Trophoblast cell (in vitro differentiated cells and primary cell): ENCODE measurements around the gene POLR2C.

Experiments used
- DNase-seq, 2 donors: peaks; one replicate each; pipeline ENCODE4 v3.0.0-alpha.2; 2016
- H2AFZ ChIP-seq: 2 replicates; pipeline ENCODE4 v1.6.1; 2013; ENCODE audit warnings: low read length, moderate library complexity, mild to moderate bottlenecking; ENCODE audit not compliant: insufficient read depth, poor library complexity
- H2AK5ac ChIP-seq: 2 replicates; pipeline ENCODE4 v1.6.1; 2013; ENCODE audit warnings: mild to moderate bottlenecking, low read length
- H2BK120ac ChIP-seq: 2 replicates; pipeline ENCODE4 v1.6.1; 2013; ENCODE audit warnings: low read length, mild to moderate bottlenecking, moderate library complexity; ENCODE audit not compliant: insufficient read depth, poor library complexity
- H2BK12ac ChIP-seq: 2 replicates; pipeline ENCODE4 v1.6.1; 2013; ENCODE audit warnings: mild to moderate bottlenecking, low read length, moderate library complexity
- H2BK5ac ChIP-seq: 2 replicates; pipeline ENCODE4 v1.6.1; 2013; ENCODE audit warnings: low read length, low read depth, moderate library complexity, mild to moderate bottlenecking; ENCODE audit not compliant: poor library complexity
- H3K14ac ChIP-seq: 2 replicates; pipeline ENCODE4 v1.6.1; 2013; ENCODE audit warnings: mild to moderate bottlenecking, low read length
- H3K18ac ChIP-seq: 2 replicates; pipeline ENCODE4 v1.6.1; 2013; ENCODE audit warnings: mild to moderate bottlenecking, low read length
- H3K23ac ChIP-seq: 2 replicates; pipeline ENCODE4 v1.6.1; 2013; ENCODE audit warnings: low read length
- H3K27ac ChIP-seq: 2 replicates; pipeline ENCODE4 v1.5.1; 2013; ENCODE audit warnings: low read depth, mild to moderate bottlenecking, inconsistent platforms, low read length, moderate library complexity
- H3K27me3 ChIP-seq: 2 replicates; pipeline ENCODE4 v1.6.1; 2013; ENCODE audit warnings: inconsistent platforms, mild to moderate bottlenecking, low read length, moderate library complexity; ENCODE audit not compliant: insufficient read depth
- H3K36me3 ChIP-seq, 2 experiments: 1 replicate in 1 of 2; 2 replicates in 1 of 2; pipeline ENCODE4 v1.6.1; 2013; ENCODE audit warnings: low read length in 2 of 2, mild to moderate bottlenecking in 2 of 2, moderate library complexity in 1 of 2; ENCODE audit not compliant: insufficient read depth in 2 of 2, control insufficient read depth in 1 of 2
- H3K4ac ChIP-seq: 2 replicates; pipeline ENCODE4 v1.6.1; 2013; ENCODE audit warnings: low read depth, mild to moderate bottlenecking, low read length, moderate library complexity
- H3K4me1 ChIP-seq, 2 experiments: 1 replicate in 1 of 2; 2 replicates in 1 of 2; pipeline ENCODE4 v1.6.1; 2013; ENCODE audit warnings: low read length in 2 of 2, mild to moderate bottlenecking in 2 of 2, moderate library complexity in 1 of 2; ENCODE audit not compliant: insufficient read depth in 2 of 2, control insufficient read depth in 1 of 2
- H3K4me2 ChIP-seq: 2 replicates; pipeline ENCODE4 v1.6.1; 2013; ENCODE audit warnings: inconsistent platforms, mild to moderate bottlenecking, low read length, moderate library complexity
- H3K4me3 ChIP-seq: 2 replicates; pipeline ENCODE4 v1.5.1; 2013; ENCODE audit warnings: mild to moderate bottlenecking, low read depth, low read length, inconsistent platforms
- H3K79me1 ChIP-seq: one replicate; pipeline ENCODE4 v1.6.1; 2013; ENCODE audit warnings: low read length
- H3K79me2 ChIP-seq: 2 replicates; pipeline ENCODE4 v1.6.1; 2013; ENCODE audit warnings: low read length, mild to moderate bottlenecking; ENCODE audit not compliant: control insufficient read depth, insufficient read depth, poor library complexity
- H3K9ac ChIP-seq: 2 replicates; pipeline ENCODE4 v1.6.1; 2013; ENCODE audit warnings: mild to moderate bottlenecking, low read length
- H3K9me3 ChIP-seq: 2 replicates; pipeline ENCODE4 v1.6.1; 2013; ENCODE audit warnings: low read depth, mild to moderate bottlenecking, control low read depth, inconsistent platforms, low read length; ENCODE audit not compliant: insufficient read depth
- H4K12ac ChIP-seq: 2 replicates; pipeline ENCODE4 v1.6.1; 2013; ENCODE audit warnings: low read depth, mild to moderate bottlenecking, low read length, moderate library complexity
- H4K8ac ChIP-seq: 2 replicates; pipeline ENCODE4 v1.6.1; 2013; ENCODE audit warnings: low read depth, mild to moderate bottlenecking, low read length, moderate library complexity
- H4K91ac ChIP-seq: one replicate; pipeline ENCODE4 v1.6.1; 2013; ENCODE audit warnings: low read depth, mild to moderate bottlenecking, low read length, moderate library complexity
- WGBS: extraction: QIAGEN DNeasy Blood & Tissue Kit; methylation state at CpG from one replicate; pipeline ENCODE4 v1.1.7; 2013; ENCODE audit warnings: missing lambda C conversion rate; ENCODE audit not compliant: insufficient read length, insufficient coverage; ENCODE audit errors: extremely low coverage; 5-methylcytosine and 5-hydroxymethylcytosine counted together

The POLR2C gene

GRCh38 chr16:57504491-57504890 lies 42.0 kb downstream of the POLR2C start:
- no peak overlapping the region for H3K4me3 ChIP-seq
- H4K8ac ChIP-seq = no peak overlapping the region
- H2AK5ac ChIP-seq = peak overlapping the region; percentile 79
- no peaks in the 10 kb centered on the region for H3K27me3 ChIP-seq
- H3K27ac ChIP-seq = no peak overlapping the region
- H3K9ac ChIP-seq = no peak overlapping the region
- no peak overlapping the region for H2BK5ac ChIP-seq
- no peaks in the 10 kb centered on the region for H3K9me3 ChIP-seq
- H3K14ac ChIP-seq = peak overlapping the region; percentile 37
- no peak overlapping the region for H4K12ac ChIP-seq
- no peak overlapping the region for H3K4me2 ChIP-seq
- peak overlapping the region; percentile 43 for H4K91ac ChIP-seq
- no peaks in the 10 kb centered on the region for H3K36me3 ChIP-seq
- H3K23ac ChIP-seq = no peak overlapping the region
- H2BK120ac ChIP-seq = peak overlapping the region; percentile 44
- H3K4ac ChIP-seq = peak overlapping the region; percentile 9
- H3K4me1 ChIP-seq = peaks cover 47 to 51% of the 10 kb centered on the region in 2 experiments
- peaks cover 75% of the 10 kb centered on the region for H3K79me1 ChIP-seq
- peaks cover 22% of the 10 kb centered on the region for H3K79me2 ChIP-seq
- H2BK12ac ChIP-seq = peak overlapping the region; percentile 84
- DNase-seq = no peak
- H3K18ac ChIP-seq = peak overlapping the region; percentile 42
- H2AFZ ChIP-seq = no peak overlapping the region
- no CpG with 5 or more reads among the region's 5 CpGs for WGBS

DNA sequence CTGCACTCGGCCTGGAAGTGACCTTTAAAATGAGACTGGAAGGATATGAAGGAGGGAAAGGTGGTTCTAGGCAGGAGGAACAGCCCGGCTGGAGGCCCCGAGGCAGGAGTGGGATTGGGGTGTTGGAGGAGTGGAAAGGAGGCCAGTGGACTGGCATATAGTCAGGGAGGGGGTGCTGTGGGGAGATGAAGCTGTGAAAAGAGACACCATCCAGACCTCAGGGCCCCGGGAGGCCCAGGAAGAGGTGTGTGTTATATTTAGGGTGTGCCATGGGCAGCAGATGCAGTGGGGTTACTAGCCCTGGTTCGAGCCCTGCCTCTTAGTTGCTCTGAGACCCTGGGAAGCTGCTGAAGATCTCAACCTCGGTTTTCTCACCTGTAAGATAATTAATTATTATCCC lies 42.7 kb downstream of the POLR2C start:
- H3K27ac ChIP-seq = no peak overlapping the region
- H3K4me2 ChIP-seq = no peak overlapping the region
- DNase-seq = no peak
- H3K79me2 ChIP-seq = peaks cover 20% of the 10 kb centered on the region
- H3K14ac ChIP-seq = peak overlapping the region; percentile 25
- H3K27me3 ChIP-seq = no peaks in the 10 kb centered on the region
- WGBS = no CpG with 5 or more reads among the region's 6 CpGs
- H3K4me1 ChIP-seq = peaks cover 45 to 49% of the 10 kb centered on the region in 2 experiments
- no peak overlapping the region for H4K12ac ChIP-seq
- H4K8ac ChIP-seq = no peak overlapping the region
- H2AK5ac ChIP-seq = peak overlapping the region; percentile 87
- H3K18ac ChIP-seq = peak overlapping the region; percentile 72
- H2AFZ ChIP-seq = no peak overlapping the region
- H2BK120ac ChIP-seq = peak overlapping the region; percentile 39
- H2BK12ac ChIP-seq = peak overlapping the region; percentile 85
- peak overlapping the region; percentile 18 for H2BK5ac ChIP-seq
- H3K9ac ChIP-seq = no peak overlapping the region
- no peak overlapping the region for H3K23ac ChIP-seq
- H3K79me1 ChIP-seq = peaks cover 71% of the 10 kb centered on the region
- H3K4me3 ChIP-seq = no peak overlapping the region
- no peaks in the 10 kb centered on the region for H3K36me3 ChIP-seq
- H3K9me3 ChIP-seq = no peaks in the 10 kb centered on the region
- no peak overlapping the region for H3K4ac ChIP-seq
- H4K91ac ChIP-seq = peak overlapping the region; percentile 81

- peak overlapping the region; percentile 99 for H2BK120ac ChIP-seq
- H2BK12ac ChIP-seq = peak overlapping the region; percentile 93
- H4K8ac ChIP-seq = peak overlapping the region; percentile 82
- peaks cover 75% of the 10 kb centered on the region for H3K79me1 ChIP-seq
- H3K9me3 ChIP-seq = no peaks in the 10 kb centered on the region
- no peak overlapping the region for H3K4me3 ChIP-seq
- no peak overlapping the region for H4K12ac ChIP-seq
- H3K4me2 ChIP-seq = no peak overlapping the region
- peak overlapping the region; percentile 95 for H2AK5ac ChIP-seq
- peak overlapping the region; percentile 98 for H2BK5ac ChIP-seq
- H3K23ac ChIP-seq = no peak overlapping the region
- H3K14ac ChIP-seq = peak overlapping the region; percentile 95
- no peak for DNase-seq
- H3K18ac ChIP-seq = peak overlapping the region; percentile 62
- H3K79me2 ChIP-seq = peaks cover 22% of the 10 kb centered on the region
- H2AFZ ChIP-seq = peak overlapping the region; percentile 10
- H3K27me3 ChIP-seq = no peaks in the 10 kb centered on the region
- no CpG with 5 or more reads among the region's 13 CpGs for WGBS
- H3K9ac ChIP-seq = peak overlapping the region; percentile 8
- peak overlapping the region; percentile 91 for H3K4ac ChIP-seq
- H3K27ac ChIP-seq = peak overlapping the region; percentile 100
- peaks cover 0 to 3% of the 10 kb centered on the region in 2 experiments for H3K36me3 ChIP-seq
- peaks cover 42 to 48% of the 10 kb centered on the region in 2 experiments for H3K4me1 ChIP-seq
- peak overlapping the region; percentile 99 for H4K91ac ChIP-seq
Observed at GRCh38 chr16:57507136-57508034, 44.9 kb downstream of the POLR2C start.

DNA sequence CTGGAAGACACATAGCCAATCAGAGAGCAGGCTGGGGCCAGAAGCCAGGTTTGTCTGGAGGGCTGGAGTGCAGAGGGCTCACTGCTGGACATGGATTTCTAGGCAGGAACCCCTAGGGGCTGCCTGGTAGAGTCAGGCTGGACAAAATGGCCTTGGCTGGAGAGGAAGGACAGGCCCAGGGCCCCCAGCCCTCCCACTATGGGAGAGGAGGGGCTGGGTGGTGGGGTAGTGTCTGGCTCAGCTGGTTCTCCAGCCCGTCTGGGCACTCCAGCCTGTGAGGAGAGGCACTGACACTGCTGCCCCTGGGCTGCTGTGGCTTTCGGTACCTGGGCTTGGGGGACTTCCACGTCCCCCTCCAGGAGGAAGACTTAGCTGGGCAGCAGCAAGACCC lies 45.6 kb downstream of the POLR2C start:
- Histone ChIP-seq H3K79me1 (peaks cover 80% of the 10 kb centered on the region), H3K18ac (peak overlapping the region; percentile 36), H2BK5ac (peak overlapping the region; percentile 98), H3K4ac (peak overlapping the region; percentile 91), H3K36me3 (peaks cover 0 to 3% of the 10 kb centered on the region in 2 experiments), H3K79me2 (peaks cover 25% of the 10 kb centered on the region), H4K91ac (peak overlapping the region; percentile 99), H3K4me3 (no peak overlapping the region), H3K4me2 (no peak overlapping the region), H3K9me3 (no peaks in the 10 kb centered on the region), H3K27ac (peak overlapping the region; percentile 100), H3K14ac (peak overlapping the region; percentile 95), H3K9ac (no peak overlapping the region), H2BK120ac (peak overlapping the region; percentile 99), H2AK5ac (peak overlapping the region; percentile 95), H2BK12ac (peak overlapping the region; percentile 61), H3K27me3 (no peaks in the 10 kb centered on the region), H2AFZ (no peak overlapping the region), H4K8ac (peak overlapping the region; percentile 82), H3K4me1 (peaks cover 48 to 50% of the 10 kb centered on the region in 2 experiments), H4K12ac (peak overlapping the region; percentile 5), H3K23ac (no peak overlapping the region)
- WGBS = no CpG with 5 or more reads among the region's 3 CpGs
- no peak for DNase-seq
